Activated CD8-positive, alpha-beta memory T cell treated with anti-CD3 and anti-CD28 coated beads, Interleukin-2, amount 50 U/mL, for 1 hour (primary cell): ENCODE results near the gene NAT14.
"Not testable (repeated sequence)": the region's sequence is repeated elsewhere in the genome, so short reads cannot be mapped to it uniquely, and the experiment has no call there.

Experiments
- DNase-seq: peaks from one replicate; pipeline ENCODE4 v3.0.0-alpha.2; 2020; ENCODE audit errors: extremely low read depth

NAT14 gene, protein sequence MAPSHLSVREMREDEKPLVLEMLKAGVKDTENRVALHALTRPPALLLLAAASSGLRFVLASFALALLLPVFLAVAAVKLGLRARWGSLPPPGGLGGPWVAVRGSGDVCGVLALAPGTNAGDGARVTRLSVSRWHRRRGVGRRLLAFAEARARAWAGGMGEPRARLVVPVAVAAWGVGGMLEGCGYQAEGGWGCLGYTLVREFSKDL

DNA sequence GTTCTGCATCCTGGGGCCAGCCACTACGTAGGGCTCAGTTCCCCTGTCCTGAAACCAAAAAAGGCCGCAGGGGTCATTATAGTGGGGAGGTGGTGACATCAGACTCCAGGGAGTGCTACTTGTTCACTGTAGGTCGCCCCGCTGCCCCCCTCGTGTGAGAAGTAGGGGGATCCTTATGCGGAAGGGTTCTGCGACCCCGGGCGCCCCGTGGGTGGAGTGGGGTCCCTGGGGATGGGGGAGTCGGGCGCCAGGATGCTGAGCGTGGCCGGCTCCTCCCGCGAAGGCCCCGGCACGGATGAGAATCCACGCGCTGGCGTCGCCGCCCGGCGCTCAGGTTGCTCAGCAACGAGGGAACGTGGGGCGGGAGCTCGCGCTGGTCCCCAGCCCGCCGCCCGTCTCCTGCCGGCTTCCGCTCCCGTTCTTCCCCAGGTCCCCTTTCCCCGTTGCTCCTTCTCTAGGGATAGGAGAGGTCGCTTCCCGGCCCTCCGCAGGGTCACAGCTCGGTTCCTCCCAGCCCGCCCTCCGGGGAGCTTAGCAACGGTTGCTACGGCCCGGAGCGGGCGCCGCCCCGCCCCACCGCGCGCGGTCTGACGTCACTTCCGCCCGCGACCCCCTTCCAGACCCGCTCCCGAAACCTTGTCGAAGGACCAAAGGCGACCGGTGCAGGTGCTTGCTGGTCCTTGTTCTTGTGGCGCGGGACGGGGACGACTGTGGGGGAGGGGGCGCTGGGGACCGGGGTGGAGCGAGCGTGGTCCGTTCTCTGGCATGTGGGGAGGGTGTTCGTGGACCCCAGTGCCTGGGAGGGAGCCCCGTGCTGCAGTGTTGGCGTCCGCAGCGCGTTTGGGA, at the start of gene NAT14:
TSS of gene NAT14 (plus strand) at position 596 of the 846 bp plus-strand sequence. CDS start 521 bp downstream, outside the sequence.
- DNase-seq: no peak

DNA sequence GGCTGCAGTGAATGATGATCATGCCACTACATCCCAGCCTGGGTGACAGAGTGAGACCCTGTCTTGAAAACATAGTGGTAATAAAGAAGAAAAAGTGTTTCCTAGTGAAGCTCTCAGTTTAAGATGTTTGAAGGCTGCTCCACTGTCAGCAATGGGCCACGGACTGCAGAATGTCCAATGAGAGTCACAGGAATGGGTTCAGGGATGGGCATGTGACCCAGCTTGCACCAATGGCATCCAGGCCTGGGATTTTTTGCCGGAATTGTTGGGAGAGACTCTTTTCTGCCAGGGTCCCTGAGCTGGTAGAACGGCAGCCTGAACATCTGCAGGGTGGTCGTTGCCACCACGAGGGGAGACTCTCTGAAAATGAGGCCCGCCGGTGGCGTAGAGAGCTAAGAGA, 48.1 kb upstream of the NAT14 start:
- DNase-seq: no peak

DNA sequence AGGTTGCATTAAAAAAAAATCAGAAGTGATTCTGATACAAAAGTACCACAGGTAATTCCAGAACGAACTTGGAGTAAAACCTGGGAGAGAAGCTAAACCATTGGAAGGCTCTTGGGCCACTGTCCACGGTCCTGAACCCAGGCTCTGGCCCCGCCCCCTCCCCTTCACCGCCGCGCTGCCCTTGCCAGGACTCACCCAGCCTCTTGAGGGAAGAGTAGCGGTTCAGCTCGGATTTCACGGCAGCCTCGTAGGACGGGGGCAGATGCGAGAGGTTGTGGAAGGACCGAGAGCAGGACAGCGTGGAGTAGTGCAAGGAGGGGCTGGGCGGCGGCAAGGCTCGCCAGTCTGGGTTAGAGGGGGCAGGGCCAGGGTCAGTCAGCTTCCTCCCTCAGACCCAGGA, 47.6 kb upstream of the NAT14 start:
- no peak for DNase-seq

DNA sequence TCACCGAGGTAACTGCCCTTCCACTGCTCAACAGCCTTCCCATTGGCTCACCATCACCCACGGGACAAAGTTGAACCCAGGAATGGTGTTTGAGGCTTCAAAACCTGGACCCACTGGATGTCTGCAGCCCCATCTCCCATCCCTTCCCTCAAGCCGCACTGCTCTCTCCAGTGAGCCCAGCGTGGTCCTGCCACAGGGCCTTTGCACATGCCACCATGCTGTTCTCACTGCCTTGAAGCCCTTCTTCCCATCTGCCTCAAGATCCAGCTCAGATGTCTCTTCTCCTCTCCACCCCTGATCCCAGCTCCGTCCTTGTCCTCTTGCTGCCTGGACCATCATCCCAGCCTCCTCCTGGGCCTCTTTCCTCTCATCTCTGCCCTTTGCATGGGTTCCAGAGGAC, 45.9 kb upstream of the NAT14 start:
- no peak for DNase-seq

DNA sequence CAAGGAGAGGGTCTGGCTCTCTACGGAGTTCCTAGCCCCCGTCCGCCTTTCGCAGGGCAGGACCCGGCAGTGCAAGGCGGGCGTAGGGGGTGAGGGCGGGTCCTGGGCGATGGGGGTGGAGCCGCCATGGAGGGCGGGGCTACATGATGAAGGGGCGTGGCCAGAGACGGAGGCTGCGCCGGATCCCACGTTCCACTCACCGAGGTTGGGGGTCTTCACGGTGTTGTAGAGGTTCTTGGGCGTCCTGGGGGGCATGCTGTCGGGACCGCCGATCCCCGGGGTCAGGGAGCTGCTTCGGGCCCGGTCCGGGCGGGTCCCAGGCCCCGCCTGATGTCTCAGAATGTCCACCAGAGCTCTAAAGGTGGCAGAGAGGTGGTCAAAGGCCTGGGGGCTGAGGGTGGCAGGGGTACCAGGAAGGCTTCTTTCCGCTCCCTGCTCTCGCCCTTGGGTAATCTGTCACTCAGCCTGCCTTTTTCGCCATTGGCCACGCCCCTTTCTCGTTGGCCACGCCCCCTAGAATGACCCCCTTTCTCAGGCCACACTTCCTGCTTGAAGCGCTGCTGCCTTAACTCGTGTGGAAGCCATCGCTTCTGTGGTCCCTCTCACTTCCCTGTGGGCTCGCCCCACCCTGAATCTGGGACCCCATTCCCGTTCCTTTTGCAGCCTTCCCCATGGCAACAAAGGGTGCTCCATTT, 44.4 kb upstream of the NAT14 start:
- no peak for DNase-seq

DNA sequence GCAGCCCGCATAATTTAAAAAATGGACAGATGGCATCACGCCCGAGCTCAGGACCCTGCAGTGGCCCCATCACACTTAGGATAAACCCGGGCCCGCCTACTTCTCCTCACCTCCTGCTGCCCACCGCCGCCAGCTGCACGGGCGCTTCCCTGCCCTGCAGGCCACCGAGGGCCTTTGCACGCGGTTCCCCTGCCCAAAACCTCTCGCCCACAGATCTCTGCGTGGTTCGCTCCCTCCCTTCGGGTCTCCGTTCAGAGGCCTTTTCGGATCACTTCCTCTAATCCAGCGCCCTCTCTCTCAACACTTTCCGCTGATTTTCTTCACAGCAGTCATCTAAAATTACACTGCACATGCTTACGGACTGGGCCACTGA, 43.7 kb upstream of the NAT14 start:
- no peak for DNase-seq

DNA sequence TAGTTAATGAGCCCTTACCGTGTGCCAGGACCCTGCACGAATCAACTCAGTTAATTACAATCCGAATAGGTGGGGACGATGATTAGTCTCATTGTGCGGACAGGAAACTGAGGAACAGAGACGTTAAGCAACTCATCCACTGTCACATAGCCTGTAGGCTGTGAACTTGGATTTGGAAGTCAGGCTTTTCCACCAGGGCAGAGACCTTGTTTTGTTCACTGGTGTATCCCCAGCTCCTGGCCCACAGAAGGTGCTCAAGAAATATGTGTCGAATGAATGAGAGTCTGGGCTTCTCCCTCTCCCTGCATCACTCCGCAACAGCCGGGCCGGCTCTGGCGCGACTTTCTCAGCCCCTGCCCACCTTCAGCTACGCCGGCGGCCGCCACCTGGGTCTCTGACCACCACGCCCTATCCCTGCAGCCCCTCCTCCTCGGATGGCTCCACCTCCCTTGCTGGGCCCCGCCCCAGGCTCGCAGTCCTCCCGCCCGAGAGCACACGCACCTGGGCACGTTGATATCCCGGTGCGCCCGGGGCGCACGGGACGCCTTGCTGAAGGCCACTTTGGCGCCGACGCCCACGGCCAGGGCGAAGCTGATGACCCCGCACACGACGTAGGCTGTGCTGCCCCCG, 43.2 kb upstream of the NAT14 start:
- DNase-seq: no peak

DNA sequence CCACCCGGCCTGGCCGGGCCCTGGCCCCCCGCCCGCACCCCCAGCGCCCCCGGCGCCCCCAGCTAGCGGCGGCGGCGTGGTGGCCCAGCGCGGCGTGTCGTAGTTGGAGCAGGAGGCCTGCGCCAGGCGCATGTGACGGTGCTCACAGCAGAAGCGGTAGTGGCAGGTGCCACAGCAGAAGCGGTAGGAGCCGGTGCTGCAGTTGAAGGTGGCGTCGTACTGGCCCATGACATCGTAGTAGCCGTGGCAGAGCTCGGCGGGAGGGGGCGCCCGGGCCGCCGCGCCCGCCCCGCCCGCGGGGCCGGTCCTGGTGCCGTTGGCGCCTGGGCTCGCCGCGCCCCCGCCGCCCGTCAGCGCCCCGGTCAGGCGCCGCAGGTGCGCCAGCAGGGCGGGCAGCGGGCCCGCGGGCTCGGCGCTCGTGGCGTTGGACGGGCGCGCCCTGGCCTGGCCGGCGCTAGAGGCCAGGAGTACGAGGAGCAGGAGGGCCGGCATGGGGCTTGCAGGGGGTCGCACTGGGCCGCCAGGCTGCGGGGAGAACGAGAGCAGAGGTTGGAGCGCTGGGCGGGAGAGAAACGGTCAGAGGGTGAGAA, 42.5 kb upstream of the NAT14 start:
- DNase-seq: no peak

DNA sequence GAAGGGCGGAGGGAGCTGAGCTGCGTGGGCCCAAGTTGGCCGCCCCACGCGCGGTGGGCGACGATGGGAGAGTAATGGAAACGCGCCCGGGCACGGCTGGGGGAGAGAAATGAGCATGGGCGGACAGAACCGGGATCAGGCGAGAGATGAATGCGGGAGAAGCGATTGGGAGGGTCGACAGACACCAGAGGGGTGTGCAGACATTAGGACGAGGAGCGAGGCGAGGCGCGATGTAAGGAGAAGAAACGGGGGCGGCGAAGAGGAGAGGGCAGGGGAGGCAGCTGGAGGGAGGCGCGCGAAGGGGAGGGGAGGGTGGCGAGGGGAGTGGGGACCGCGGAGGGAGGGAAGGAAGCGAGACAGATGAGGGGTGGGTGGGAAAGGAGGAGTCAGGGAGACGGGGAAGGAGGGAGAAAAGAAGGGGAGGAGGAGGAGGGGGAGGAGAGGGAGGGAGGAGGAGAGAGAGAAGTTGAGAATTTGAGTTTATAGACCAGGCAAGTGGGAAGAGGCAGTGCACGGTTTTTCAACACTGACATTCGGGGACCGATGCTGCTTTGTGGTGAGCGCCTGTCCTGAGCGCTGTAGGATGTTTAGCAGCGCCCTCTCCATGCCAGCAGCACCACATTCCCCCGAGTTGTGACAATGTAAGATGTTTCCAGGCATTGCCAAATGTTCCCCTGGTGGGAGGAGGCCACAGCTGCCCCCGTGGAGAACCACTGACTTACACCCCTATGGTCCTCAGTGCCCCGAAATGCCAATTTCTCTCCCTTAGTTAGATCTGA, 41.8 kb upstream of the NAT14 start, which contains the start of gene SHISA7:
TSS of gene SHISA7 (minus strand) at position 256 of the 779 bp plus-strand sequence. CDS start 437 bp downstream, outside the sequence.
- no peak for DNase-seq

DNA sequence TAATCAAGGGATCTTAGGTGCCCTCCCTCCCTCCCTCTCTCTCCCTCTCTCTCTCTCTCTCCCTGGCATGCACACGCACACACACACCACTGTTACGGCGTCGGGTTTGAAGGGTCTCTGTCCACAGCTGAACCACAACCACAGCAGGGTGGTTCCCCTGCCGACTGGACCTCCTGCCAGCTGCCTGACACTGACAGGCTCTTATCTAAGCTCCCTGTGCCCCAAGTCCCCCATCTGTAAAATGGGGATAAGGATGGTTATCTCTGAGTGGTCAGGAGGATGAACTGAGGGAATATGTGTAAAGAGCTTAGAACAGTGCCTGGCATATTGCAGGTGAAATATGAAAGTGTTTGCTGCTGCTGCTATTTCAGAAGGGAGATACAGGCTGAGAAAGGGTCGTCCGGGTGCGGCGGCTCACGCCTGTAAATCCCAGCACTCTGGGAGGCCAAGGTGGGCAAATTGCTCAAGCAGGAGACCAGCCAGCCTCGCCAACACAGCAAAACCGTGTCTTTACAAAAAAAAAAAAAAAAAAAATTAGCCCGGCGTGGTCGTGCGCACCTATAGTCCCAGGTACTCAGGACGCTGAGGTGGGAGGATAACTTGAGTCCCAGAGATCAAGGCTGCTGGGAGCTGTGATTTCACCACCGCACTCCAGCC, 41.0 kb upstream of the NAT14 start:
- no peak for DNase-seq

DNA sequence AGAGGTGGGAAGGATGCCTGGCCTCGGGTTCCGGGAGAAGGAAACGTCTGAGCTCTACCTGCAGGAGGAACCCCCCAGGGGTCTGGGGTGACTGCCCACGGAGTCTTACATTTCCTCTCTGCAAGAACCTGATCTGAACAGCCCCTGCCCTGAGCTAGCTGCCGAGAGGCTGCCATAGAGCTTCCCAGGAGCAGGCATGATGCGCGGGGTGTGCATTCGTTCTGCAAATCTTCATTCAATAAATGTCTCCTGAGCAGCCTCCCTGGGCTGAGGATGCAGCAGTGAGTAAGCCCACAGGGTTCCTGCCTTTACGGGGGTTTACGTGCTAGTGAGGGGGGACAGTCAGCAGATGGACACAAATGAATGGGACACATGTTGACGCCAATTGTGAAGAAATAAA, 40.3 kb upstream of the NAT14 start:
- no peak for DNase-seq

DNA sequence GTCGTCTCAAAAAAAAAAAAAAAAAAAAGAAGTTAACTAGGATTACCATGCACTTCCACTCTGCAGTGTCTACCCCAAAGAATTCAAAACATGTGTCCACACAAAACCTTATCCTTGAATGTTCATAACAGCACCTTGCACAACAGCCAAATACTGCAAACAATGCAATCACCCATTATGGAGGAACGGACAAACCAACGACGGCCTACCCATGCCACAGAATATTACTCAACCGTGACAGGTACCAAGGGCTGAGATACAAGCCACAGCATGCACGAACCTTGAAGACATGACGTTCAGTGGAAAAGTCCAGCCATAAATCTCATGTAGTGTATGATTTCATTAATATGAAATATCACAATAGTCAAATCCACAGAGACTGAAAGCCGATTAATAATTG, 38.9 kb upstream of the NAT14 start:
- no peak for DNase-seq

DNA sequence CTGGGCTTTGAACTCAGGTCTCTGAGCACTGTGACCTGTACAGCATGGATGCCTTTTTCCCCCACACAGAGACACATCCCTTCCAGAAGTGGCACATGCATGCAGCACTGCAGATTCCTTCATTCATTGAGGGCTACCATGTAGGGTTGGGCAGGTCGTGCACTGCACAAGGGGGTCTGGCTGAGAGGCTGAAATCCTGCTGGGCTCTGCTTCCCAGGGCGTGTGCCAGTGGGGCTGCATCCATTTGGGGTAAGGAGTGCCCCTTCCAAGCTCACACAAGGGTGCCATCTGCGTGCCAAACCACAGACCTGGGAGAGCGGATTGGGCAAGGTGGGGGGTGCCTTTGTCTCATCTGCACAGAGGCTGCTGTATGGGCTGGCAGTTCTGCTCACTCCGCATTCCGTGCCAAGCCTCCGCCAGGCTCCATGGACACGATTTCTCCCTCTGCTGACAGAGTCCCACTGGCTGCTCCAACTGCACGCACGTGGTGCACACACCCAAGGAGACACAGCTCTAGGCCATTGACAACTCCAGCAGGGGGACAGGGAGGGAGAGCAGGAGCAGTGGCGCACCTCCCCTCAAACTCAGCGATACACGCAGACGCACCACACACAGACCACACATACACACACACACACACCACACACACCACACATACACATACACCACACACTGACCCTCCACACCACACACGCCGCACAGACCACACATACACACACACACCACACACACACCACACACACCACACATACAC, 37.4 kb upstream of the NAT14 start:
- no peak for DNase-seq

DNA sequence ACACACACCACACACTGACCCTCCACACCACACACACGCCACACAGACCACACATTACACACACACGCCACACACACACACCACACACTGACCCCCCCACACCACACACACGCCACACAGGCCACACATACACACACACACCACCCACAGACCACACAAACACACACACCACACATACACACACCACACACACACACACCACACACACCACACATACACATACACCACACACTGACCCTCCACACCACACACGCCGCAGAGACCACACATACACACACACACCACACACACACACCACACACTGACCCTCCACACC, 36.9 kb upstream of the NAT14 start:
- not testable (repeated sequence) for DNase-seq

DNA sequence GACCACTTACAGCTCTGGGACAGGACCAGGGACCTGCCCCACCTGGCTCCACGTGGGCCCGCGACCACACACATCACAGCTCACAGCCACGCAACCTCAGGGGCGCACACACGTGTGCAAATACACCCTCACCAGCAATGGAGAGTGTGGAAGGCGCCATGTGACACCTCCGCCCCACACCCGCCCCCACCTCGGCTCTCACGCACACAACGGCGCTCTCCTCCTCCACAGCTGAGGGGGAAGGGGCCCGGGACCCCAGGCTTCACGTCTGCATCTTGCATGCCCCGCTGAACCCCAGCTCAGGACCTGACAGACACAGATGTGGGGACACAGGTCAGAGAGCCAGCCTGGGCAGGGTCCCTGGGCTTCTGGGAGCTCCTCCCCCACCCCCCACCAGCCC, 35.5 kb upstream of the NAT14 start:
- DNase-seq: no peak

DNA sequence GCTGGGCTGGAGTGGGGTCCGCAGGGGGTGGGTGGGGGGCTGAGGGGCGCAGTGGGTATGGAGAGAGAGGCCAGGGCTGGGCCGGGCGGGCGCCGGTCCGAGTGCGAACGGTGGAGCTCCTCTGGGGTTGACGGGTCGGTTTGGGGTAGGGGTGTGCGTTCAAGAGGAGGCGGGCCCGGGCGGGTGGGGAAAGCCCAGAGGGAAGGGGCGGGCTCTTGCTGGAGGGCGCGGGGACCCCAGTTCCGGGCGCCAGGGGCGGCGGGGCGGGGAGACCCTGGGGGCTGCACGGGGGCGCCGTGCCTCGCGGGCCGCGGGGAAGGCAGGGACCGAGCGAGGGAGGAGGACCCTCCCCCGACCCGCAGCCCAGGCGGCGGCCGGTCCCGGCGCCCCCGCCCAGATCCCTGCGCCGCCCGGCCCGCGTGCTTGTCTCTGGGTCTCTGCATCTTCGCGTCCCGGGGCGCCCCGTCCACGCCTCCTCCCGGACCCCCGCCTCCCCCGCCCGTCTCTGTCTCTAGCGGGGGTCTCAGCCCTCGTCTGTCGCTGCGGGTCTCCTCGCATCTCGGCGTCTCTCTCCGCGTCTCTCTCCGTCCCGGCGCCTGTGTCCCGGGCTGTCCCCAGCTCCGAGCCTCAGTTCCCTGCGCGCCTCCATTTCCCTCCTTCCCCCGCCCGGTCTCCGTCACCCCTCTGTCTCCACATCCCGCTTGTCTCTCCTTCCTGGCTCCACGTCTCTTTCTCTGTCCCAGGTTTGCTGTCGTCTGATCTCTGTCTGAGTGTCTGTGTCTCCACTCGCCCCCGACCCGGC, 33.6 kb upstream of the NAT14 start:
- DNase-seq: no peak

DNA sequence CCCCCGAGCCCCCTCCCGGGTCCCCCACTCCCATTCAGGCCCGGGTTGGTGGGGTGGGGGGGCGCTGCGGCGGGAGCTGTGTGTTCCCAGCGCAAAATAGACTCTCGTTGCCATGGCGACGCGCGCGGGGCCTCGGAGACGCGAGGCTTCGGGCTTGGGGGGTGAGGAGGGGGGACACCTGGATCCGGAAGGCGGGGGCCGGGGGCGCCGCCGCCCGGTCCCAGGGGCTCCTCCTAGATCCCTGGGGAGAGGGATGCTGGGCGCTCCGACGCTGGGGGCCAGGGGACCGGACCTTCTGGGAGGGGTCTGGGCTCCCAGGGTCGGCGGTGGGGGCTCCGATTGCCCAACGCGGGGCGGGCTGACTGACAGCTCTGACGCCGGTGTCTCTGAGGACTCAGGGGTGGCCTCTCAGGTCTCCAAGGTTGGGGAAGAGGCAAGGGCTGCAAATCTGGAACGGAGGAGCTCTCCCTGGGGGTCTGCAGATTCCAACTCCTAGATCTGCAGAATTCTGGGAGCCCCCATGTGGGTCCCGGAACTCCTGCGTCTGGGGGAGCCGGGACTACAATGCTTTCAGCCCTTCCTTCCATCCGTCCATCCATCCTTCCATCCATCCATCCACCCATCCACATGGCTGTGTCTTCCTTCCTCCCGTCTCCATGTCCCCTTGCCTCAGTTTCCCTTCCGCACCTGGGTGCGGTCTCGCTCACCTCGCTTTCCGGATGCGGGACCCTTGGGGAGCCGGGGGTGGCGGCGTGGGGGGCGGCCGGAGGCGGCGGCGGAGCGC, 32.8 kb upstream of the NAT14 start:
- DNase-seq: no peak

DNA sequence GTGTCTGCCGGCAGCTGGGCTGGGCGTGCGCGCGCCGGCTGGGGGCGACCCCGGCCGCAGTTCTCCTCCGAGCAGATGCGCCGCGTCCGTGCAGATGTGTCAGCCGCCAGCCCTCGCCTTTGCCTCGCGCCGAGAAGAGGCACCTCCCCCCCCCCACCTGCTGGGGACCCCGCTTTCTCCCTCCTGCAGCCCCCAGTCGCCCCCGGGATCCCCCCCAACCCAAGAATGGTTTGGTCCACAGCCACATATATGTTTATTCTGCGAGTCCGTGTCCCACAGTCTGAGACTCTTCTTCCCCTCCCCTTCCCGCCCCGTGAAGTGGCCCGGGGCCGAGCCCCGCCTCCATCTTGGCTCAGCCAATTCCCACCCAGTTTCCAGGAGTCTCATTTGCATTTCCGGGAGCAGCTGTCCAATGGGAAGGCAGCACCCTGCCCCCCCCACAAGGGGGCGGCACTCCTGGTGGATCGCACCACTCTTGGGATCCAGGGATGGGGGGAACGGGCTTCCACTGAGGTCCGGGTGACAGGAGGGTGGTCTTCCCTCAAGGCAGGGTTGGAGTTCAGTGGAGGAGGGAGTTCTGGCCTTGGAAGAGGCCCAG, 32.1 kb upstream of the NAT14 start:
- no peak for DNase-seq
